Osteocyte (in vitro differentiated cells): ENCODE results near the gene CRTAP. TPM values are rescaled to one million over a fixed set of nuclear protein-coding genes. Genes with fewer than 3 reads are reported as not detected.
"Not testable (repeated sequence)": the region's sequence is repeated elsewhere in the genome, so short reads cannot be mapped to it uniquely, and the experiment has no call there.

Experiments
- DNase-seq: peaks from one replicate; pipeline ENCODE4 v3.0.0; 2021; ENCODE audit warnings: mixed read lengths; ENCODE audit not compliant: unreplicated experiment; ENCODE audit errors: extremely low spot score
- H3K27ac Mint-ChIP-seq: one replicate; pipeline ENCODE4 v1.8.0; 2021; ENCODE audit warnings: mild to moderate bottlenecking, mixed read lengths; ENCODE audit not compliant: unreplicated experiment
- H3K27me3 Mint-ChIP-seq: one replicate; pipeline ENCODE4 v1.8.0; 2021; ENCODE audit warnings: mixed read lengths; ENCODE audit not compliant: unreplicated experiment
- H3K36me3 Mint-ChIP-seq: one replicate; pipeline ENCODE4 v1.8.0; 2021; ENCODE audit warnings: mixed read lengths; ENCODE audit not compliant: unreplicated experiment
- H3K4me1 Mint-ChIP-seq: one replicate; pipeline ENCODE4 v1.8.0; 2021; ENCODE audit warnings: mixed read lengths; ENCODE audit not compliant: unreplicated experiment
- H3K4me3 Mint-ChIP-seq: one replicate; pipeline ENCODE4 v1.8.0; 2021; ENCODE audit warnings: mild to moderate bottlenecking, moderate library complexity, mixed read lengths; ENCODE audit not compliant: unreplicated experiment
- H3K9me3 Mint-ChIP-seq: one replicate; pipeline ENCODE4 v1.8.0; 2021; ENCODE audit warnings: mixed read lengths; ENCODE audit not compliant: unreplicated experiment
- total RNA-seq: library from RNA; stranded (reverse); gene quantifications from 2 replicates; pipeline ENCODE4 v1.2.1, GENCODE V29; 2021
- TF ChIP-seq, protein P1 (sequence below): fragments of 200-600 bp; sonication (generic); IDR thresholded peaks from 2 replicates; pipeline ENCODE4 v1.5.0; 2021; ENCODE audit warnings: antibody characterized with exemption, mild to moderate bottlenecking, moderate library complexity

Gene CRTAP
- total RNA-seq, 1 donor from 2014 or later, result 308 TPM

GRCh38 chr3:33179132-33179531 is 65.3 kb downstream of the CRTAP start:
- no peak for DNase-seq
- Mint-ChIP-seq H3K4me1 (peaks cover 2% of the 10 kb centered on the region), H3K36me3 (peaks cover 13% of the 10 kb centered on the region), H3K27me3 (no peaks in the 10 kb centered on the region), H3K27ac (no peak overlapping the region), H3K9me3 (peaks cover 22% of the 10 kb centered on the region), H3K4me3 (no peak overlapping the region)
- TF ChIP-seq, protein P1, sequence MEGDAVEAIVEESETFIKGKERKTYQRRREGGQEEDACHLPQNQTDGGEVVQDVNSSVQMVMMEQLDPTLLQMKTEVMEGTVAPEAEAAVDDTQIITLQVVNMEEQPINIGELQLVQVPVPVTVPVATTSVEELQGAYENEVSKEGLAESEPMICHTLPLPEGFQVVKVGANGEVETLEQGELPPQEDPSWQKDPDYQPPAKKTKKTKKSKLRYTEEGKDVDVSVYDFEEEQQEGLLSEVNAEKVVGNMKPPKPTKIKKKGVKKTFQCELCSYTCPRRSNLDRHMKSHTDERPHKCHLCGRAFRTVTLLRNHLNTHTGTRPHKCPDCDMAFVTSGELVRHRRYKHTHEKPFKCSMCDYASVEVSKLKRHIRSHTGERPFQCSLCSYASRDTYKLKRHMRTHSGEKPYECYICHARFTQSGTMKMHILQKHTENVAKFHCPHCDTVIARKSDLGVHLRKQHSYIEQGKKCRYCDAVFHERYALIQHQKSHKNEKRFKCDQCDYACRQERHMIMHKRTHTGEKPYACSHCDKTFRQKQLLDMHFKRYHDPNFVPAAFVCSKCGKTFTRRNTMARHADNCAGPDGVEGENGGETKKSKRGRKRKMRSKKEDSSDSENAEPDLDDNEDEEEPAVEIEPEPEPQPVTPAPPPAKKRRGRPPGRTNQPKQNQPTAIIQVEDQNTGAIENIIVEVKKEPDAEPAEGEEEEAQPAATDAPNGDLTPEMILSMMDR, result no peak

- Mint-ChIP-seq H3K27me3 (no peaks in the 10 kb centered on the region), H3K36me3 (peaks cover 13% of the 10 kb centered on the region), H3K4me1 (peaks cover 2% of the 10 kb centered on the region), H3K27ac (no peak overlapping the region), H3K9me3 (peaks cover 22% of the 10 kb centered on the region), H3K4me3 (no peak overlapping the region)
- DNase-seq, result no peak
- TF ChIP-seq, protein P1, result no peak
Observed at GRCh38 chr3:33181229-33181628, 67.4 kb downstream of the CRTAP start.

GRCh38 chr3:33181641-33182040 is 67.8 kb downstream of the CRTAP start:
- H3K4me3 Mint-ChIP-seq, DNase-seq, H3K27ac Mint-ChIP-seq, H3K27me3 Mint-ChIP-seq, H3K4me1 Mint-ChIP-seq: not testable (repeated sequence)
- peaks cover 14% of the 10 kb centered on the region for H3K36me3 Mint-ChIP-seq
- peaks cover 22% of the 10 kb centered on the region for H3K9me3 Mint-ChIP-seq

DNA sequence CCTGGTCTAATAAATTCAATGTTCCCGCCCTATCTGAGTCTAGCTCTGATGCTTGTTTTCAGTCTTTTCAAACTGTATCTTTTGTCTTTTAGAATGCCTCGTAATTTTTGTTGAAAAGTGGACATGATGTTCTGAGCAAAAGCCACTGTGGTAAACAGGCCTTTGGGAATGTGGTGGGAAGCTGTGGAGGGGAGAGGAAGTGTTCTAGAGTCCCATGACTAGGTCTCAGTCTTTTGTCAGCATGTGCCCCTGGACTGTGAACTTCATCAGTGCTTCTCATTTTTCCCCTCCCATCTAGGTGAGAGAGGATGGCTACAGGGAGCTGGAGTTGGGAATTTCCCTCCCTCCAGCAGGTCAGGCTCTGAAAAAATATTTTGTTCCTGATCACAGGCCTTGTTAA is 71.0 kb downstream of the CRTAP start:
- peaks cover 13% of the 10 kb centered on the region for H3K36me3 Mint-ChIP-seq
- TF ChIP-seq, protein P1, result no peak
- DNase-seq, result no peak
- no peaks in the 10 kb centered on the region for H3K27me3 Mint-ChIP-seq
- no peak overlapping the region for H3K27ac Mint-ChIP-seq
- peaks cover 12% of the 10 kb centered on the region for H3K9me3 Mint-ChIP-seq
- no peak overlapping the region for H3K4me3 Mint-ChIP-seq
- H3K4me1 Mint-ChIP-seq, result peaks cover 8% of the 10 kb centered on the region

DNA sequence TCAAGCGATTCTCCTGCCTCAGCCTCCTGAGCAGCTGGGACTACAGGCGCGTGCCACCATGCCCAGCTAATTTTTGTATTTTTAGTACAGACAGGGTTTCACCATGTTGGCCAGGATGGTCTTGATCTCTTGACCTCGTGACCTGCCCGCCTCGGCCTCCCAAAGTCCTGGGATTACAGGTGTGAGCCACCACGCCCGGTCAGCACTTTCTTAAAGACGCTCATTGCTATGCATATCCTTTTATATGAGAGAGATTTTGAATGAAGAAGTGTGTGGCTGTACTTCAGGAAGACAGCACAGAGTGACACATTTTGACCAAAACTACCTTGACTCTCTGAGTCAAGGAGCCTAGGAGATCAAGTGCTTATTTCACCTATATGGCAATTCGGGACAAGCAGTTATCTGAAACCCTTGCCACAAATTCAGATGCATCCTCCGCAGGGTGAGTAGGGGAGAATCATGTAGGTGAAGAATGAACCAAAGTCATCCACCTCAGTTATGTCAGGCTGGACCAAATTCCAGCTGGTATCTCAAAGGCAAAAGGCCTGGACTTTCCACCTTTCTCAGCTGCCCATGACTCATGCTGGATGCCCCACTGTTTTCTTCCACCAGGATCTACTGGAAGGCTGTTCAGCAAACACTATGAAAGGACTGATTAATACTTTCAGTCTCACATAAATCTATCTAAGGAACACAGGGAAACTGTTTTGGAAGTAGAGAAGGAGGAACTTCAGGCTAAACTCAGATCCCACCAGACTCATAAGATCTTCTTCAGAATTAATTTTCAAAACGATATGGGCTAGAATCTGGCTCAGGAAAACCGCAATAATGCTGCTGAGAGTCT is 72.9 kb downstream of the CRTAP start:
- Mint-ChIP-seq H3K9me3 (peaks cover 15% of the 10 kb centered on the region), H3K27ac (no peak overlapping the region), H3K36me3 (peaks cover 13% of the 10 kb centered on the region), H3K4me3 (no peak overlapping the region), H3K27me3 (no peaks in the 10 kb centered on the region), H3K4me1 (peaks cover 8% of the 10 kb centered on the region)
- peak; percentile 48 for DNase-seq
- TF ChIP-seq, protein P1, result no peak
